Inferior parietal cortex (tissue), 1 donor: ENCODE results near the gene C11orf54.

Source experiments
- DNase-seq: peaks from one replicate; pipeline ENCODE4 v3.0.0-alpha.2; 2016; ENCODE audit errors: extremely low spot score

C11orf54 gene

GRCh38 chr11:93741094-93741881 is at the start of gene C11orf54, which contains the start of gene TAF1D:
TSS of gene C11orf54 (plus strand) at chr11:93741672. CDS start at chr11:93747394, 5,722 bp downstream.
TSS of gene TAF1D (minus strand) at chr11:93741495. CDS start at chr11:93739304, 2,191 bp downstream.
- DNase-seq: peak; percentile 99

GRCh38 chr11:93694109-93694508 is 47.4 kb upstream of the C11orf54 start:
- DNase-seq: no peak

GRCh38 chr11:93694557-93694956 is 46.9 kb upstream of the C11orf54 start:
- DNase-seq: no peak

- DNase-seq: no peak
Measured at GRCh38 chr11:93697611-93698010, 43.9 kb upstream of the C11orf54 start.

GRCh38 chr11:93700830-93701229 is 40.6 kb upstream of the C11orf54 start:
- no peak for DNase-seq

- no peak for DNase-seq
Measured at GRCh38 chr11:93704237-93704636, 37.2 kb upstream of the C11orf54 start.

GRCh38 chr11:93710239-93710638 is 31.2 kb upstream of the C11orf54 start:
- DNase-seq: no peak

- no peak for DNase-seq
Measured at GRCh38 chr11:93712678-93713077, 28.8 kb upstream of the C11orf54 start.

GRCh38 chr11:93715797-93716396 is 25.6 kb upstream of the C11orf54 start:
- DNase-seq: no peak

- DNase-seq: no peak
Measured at GRCh38 chr11:93717501-93717900, 24.0 kb upstream of the C11orf54 start.

- no peak for DNase-seq
Measured at GRCh38 chr11:93718057-93718563, 23.4 kb upstream of the C11orf54 start.

- no peak for DNase-seq
Measured at GRCh38 chr11:93719310-93719709, 22.2 kb upstream of the C11orf54 start.

- no peak for DNase-seq
Measured at GRCh38 chr11:93720522-93720921, 20.9 kb upstream of the C11orf54 start.

GRCh38 chr11:93724089-93724488 is 17.4 kb upstream of the C11orf54 start:
- no peak for DNase-seq

GRCh38 chr11:93727985-93728791 is 13.3 kb upstream of the C11orf54 start:
- DNase-seq: no peak

- no peak for DNase-seq
Measured at GRCh38 chr11:93728792-93729128, 12.7 kb upstream of the C11orf54 start.

GRCh38 chr11:93729129-93729616 is 12.3 kb upstream of the C11orf54 start:
- DNase-seq: no peak

- no peak for DNase-seq
Measured at GRCh38 chr11:93730108-93731107, 11.1 kb upstream of the C11orf54 start.

GRCh38 chr11:93732237-93732892 is 9.1 kb upstream of the C11orf54 start:
- DNase-seq: no peak

GRCh38 chr11:93733474-93733873 is 8.0 kb upstream of the C11orf54 start:
- no peak for DNase-seq
